Esophagus (tissue), 2 donors: ENCODE results near the gene DYRK1B. TPM values are rescaled to one million over a fixed set of nuclear protein-coding genes. Genes with fewer than 3 reads are reported as not detected.
A peak's percentile ranks its signal among the peaks of the same experiment; 100 is the strongest.

Experiments used
- H3K27ac ChIP-seq, 2 donors: one replicate each; pipeline ENCODE4 v1.5.1; 2013; ENCODE audit warnings: low read depth in 2 of 2, mild to moderate bottlenecking in 2 of 2, inconsistent platforms in 1 of 2, low read length in 1 of 2, moderate library complexity in 1 of 2
- H3K27me3 ChIP-seq, 2 donors: one replicate each; pipeline ENCODE4 v1.6.1; 2013; ENCODE audit warnings: low read length in 2 of 2, control low read depth in 1 of 2, mild to moderate bottlenecking in 1 of 2; ENCODE audit not compliant: insufficient read depth in 2 of 2, control insufficient read depth in 1 of 2
- H3K36me3 ChIP-seq, 2 donors: one replicate each; pipeline ENCODE4 v1.6.1; 2013; ENCODE audit warnings: low read length in 1 of 2; ENCODE audit not compliant: control insufficient read depth in 2 of 2, insufficient read depth in 2 of 2
- H3K4me1 ChIP-seq, 2 donors: one replicate each; pipeline ENCODE4 v1.6.1; 2013; ENCODE audit warnings: low read length in 1 of 2; ENCODE audit not compliant: control insufficient read depth in 2 of 2, insufficient read depth in 2 of 2
- H3K4me3 ChIP-seq, 2 donors: one replicate each; pipeline ENCODE4 v1.5.1; 2013; ENCODE audit warnings: low read length in 2 of 2, mild to moderate bottlenecking in 2 of 2, low read depth in 1 of 2, moderate library complexity in 1 of 2
- H3K9me3 ChIP-seq, 2 donors: one replicate each; pipeline ENCODE4 v1.6.1; 2013; ENCODE audit warnings: mild to moderate bottlenecking in 2 of 2, low read depth in 1 of 2, low read length in 1 of 2, moderate library complexity in 1 of 2; ENCODE audit not compliant: control insufficient read depth in 2 of 2, insufficient read depth in 1 of 2
- WGBS, 2 donors: extraction: QIAGEN DNeasy Blood & Tissue Kit; methylation state at CpG; one replicate each; pipeline ENCODE4 v1.1.7; 2013; 5-methylcytosine and 5-hydroxymethylcytosine counted together
- polyA plus RNA-seq, 2 donors: library from polyadenylated mRNA; stranded (reverse); fragments of 200-250 nt; gene quantifications; one replicate each; pipeline ENCODE4 v1.2.3, GENCODE V29; 2013
- donor health status: healthy with polysubstance abuse.
- donor health status: Bipolar disorder and iron deficiency.

Gene DYRK1B
- polyA plus RNA-seq, 2 donors = 6.8 to 13.0 TPM

GRCh38 chr19:39827216-39827615, 6.7 kb downstream of the DYRK1B start:
- Histone ChIP-seq H3K27ac (no peak overlapping the region), H3K36me3 (peaks cover 15 to 39% of the 10 kb centered on the region in 2 donors), H3K9me3 (no peaks in the 10 kb centered on the region), H3K4me3 (no peak overlapping the region), H3K27me3 (no peaks in the 10 kb centered on the region), H3K4me1 (peaks cover 2 to 5% of the 10 kb centered on the region in 2 donors)
- WGBS, 2 donors = 85 to 91% methylated on average over 13 of the region's 13 CpGs

GRCh38 chr19:39826311-39826945, 7.5 kb downstream of the DYRK1B start:
- peaks cover 2 to 5% of the 10 kb centered on the region in 2 donors for H3K4me1 ChIP-seq
- H3K27ac ChIP-seq = no peak overlapping the region
- no peak overlapping the region for H3K4me3 ChIP-seq
- no peaks in the 10 kb centered on the region for H3K9me3 ChIP-seq
- WGBS, 2 donors = 89 to 92% methylated on average over 35 of the region's 35 CpGs
- H3K36me3 ChIP-seq = peaks cover 15 to 37% of the 10 kb centered on the region in 2 donors
- H3K27me3 ChIP-seq = no peaks in the 10 kb centered on the region

- no peaks in the 10 kb centered on the region for H3K9me3 ChIP-seq
- 88 to 89% methylated on average over 17 of the region's 17 CpGs for WGBS, 2 donors
- peaks cover 2 to 5% of the 10 kb centered on the region in 2 donors for H3K4me1 ChIP-seq
- no peak overlapping the region for H3K4me3 ChIP-seq
- peaks cover 12 to 33% of the 10 kb centered on the region in 2 donors for H3K36me3 ChIP-seq
- H3K27ac ChIP-seq = no peak overlapping the region
- no peaks in the 10 kb centered on the region for H3K27me3 ChIP-seq
Observed at GRCh38 chr19:39825531-39826076, 8.4 kb downstream of the DYRK1B start.

GRCh38 chr19:39825093-39825463, 8.9 kb downstream of the DYRK1B start:
- 74 to 82% methylated on average over 11 of the region's 11 CpGs for WGBS, 2 donors
- H3K36me3 ChIP-seq = peaks cover 9 to 28% of the 10 kb centered on the region in 2 donors

GRCh38 chr19:39824143-39825092, 9.5 kb downstream of the DYRK1B start:
- H3K27me3 ChIP-seq = no peaks in the 10 kb centered on the region
- peaks cover 9 to 22% of the 10 kb centered on the region in 2 donors for H3K36me3 ChIP-seq
- peak overlapping the region; percentile 69 to 79 for H3K4me3 ChIP-seq
- H3K27ac ChIP-seq = peak overlapping the region; percentile 29 to 77
- H3K4me1 ChIP-seq = peaks cover 3 to 5% of the 10 kb centered on the region in 2 donors
- 6 to 7% methylated on average over 47 of the region's 47 CpGs for WGBS, 2 donors
- H3K9me3 ChIP-seq = no peaks in the 10 kb centered on the region

More at GRCh38 chr19:39825093-39825463, 8.9 kb downstream of the DYRK1B start:
- Histone ChIP-seq H3K4me3 (no peak overlapping the region), H3K4me1 (peaks cover 2 to 5% of the 10 kb centered on the region in 2 donors), H3K27ac (peak overlapping the region; percentile 6 to 42), H3K9me3 (no peaks in the 10 kb centered on the region), H3K27me3 (no peaks in the 10 kb centered on the region)

GRCh38 chr19:39823686-39824085, 10.3 kb downstream of the DYRK1B start:
- peaks cover 9 to 22% of the 10 kb centered on the region in 2 donors for H3K36me3 ChIP-seq
- H3K9me3 ChIP-seq = no peaks in the 10 kb centered on the region
- H3K4me1 ChIP-seq = peaks cover 7 to 8% of the 10 kb centered on the region in 2 donors
- H3K27ac ChIP-seq = no peak overlapping the region
- 18 to 34% methylated on average over 7 of the region's 7 CpGs for WGBS, 2 donors
- no peaks in the 10 kb centered on the region for H3K27me3 ChIP-seq
- peak overlapping the region; percentile 69 to 79 for H3K4me3 ChIP-seq

- Histone ChIP-seq H3K9me3 (no peaks in the 10 kb centered on the region), H3K27me3 (no peaks in the 10 kb centered on the region), H3K27ac (no peak overlapping the region), H3K4me1 (peaks cover 7 to 8% of the 10 kb centered on the region in 2 donors), H3K36me3 (peaks cover 0 to 2% of the 10 kb centered on the region in 2 donors), H3K4me3 (no peak overlapping the region)
- 96 to 98% methylated on average over 6 of the region's 6 CpGs for WGBS, 2 donors
Observed at GRCh38 chr19:39820696-39821095, 13.3 kb downstream of the DYRK1B start.

GRCh38 chr19:39819786-39820185, 14.2 kb downstream of the DYRK1B start:
- Histone ChIP-seq H3K36me3 (no peaks in the 10 kb centered on the region), H3K4me1 (peaks cover 6 to 7% of the 10 kb centered on the region in 2 donors), H3K27me3 (no peaks in the 10 kb centered on the region), H3K9me3 (no peaks in the 10 kb centered on the region), H3K4me3 (no peak overlapping the region), H3K27ac (no peak overlapping the region)
- WGBS, 2 donors = 87 to 90% methylated on average over 3 of the region's 3 CpGs

GRCh38 chr19:39818626-39819097, 15.3 kb downstream of the DYRK1B start:
- H3K4me3 ChIP-seq = no peak overlapping the region
- no peaks in the 10 kb centered on the region for H3K36me3 ChIP-seq
- H3K27ac ChIP-seq = no peak overlapping the region
- peaks cover 5 to 6% of the 10 kb centered on the region in 2 donors for H3K4me1 ChIP-seq
- no peaks in the 10 kb centered on the region for H3K27me3 ChIP-seq
- H3K9me3 ChIP-seq = no peaks in the 10 kb centered on the region
- WGBS, 2 donors = 89 to 91% methylated on average over 4 of the region's 4 CpGs
